Heart right ventricle (tissue), 16 donors: ENCODE results near the gene PLK5. TPM values are rescaled to one million over a fixed set of nuclear protein-coding genes. Genes with fewer than 3 reads are reported as not detected.

Experiments used
- ATAC-seq, 8 donors: fragments of 200-7000 bp; cut with Tn5 transposase; one replicate each; pipeline ENCODE4 v1.9.1; 2020; ENCODE audit warnings: mild to moderate bottlenecking in 8 of 8, moderate library complexity in 8 of 8, moderate number of reproducible peaks in 1 of 8
- DNase-seq, 2 donors: peaks; one replicate each; pipeline ENCODE4 v3.0.0-alpha.2; 2020
- H3K27ac ChIP-seq, 10 donors: fragments of 200-600 bp; sonication (generic) in 2 of 10; one replicate each; pipeline versions ENCODE4 v1.5.0 to v1.8.0; 2020 to 2022; ENCODE audit warnings: mild to moderate bottlenecking in 3 of 10
- H3K27me3 ChIP-seq, 7 donors: fragments of 200-600 bp; one replicate each; pipeline ENCODE4 v1.8.0; 2021 to 2022; ENCODE audit warnings: mild to moderate bottlenecking in 2 of 7
- H3K36me3 ChIP-seq, 9 donors: fragments of 200-600 bp; sonication (generic) in 1 of 9; one replicate each; pipeline versions ENCODE4 v1.5.0 to v1.8.0; 2020 to 2022; ENCODE audit warnings: mild to moderate bottlenecking in 2 of 9
- H3K4me1 ChIP-seq, 9 donors: fragments of 200-600 bp; sonication (generic) in 1 of 9; one replicate each; pipeline versions ENCODE4 v1.5.0 to v1.8.0; 2020 to 2022; ENCODE audit warnings: mild to moderate bottlenecking in 4 of 9
- H3K4me3 ChIP-seq, 10 donors: fragments of 200-600 bp; sonication (generic) in 2 of 10; one replicate each; pipeline versions ENCODE4 v1.5.0 to v1.8.0; 2020 to 2022; ENCODE audit warnings: mild to moderate bottlenecking in 7 of 10, moderate library complexity in 2 of 10
- H3K9me3 ChIP-seq, 11 donors: fragments of 200-600 bp in 10 of 11; sonication (generic) in 2 of 11; one replicate each; pipeline versions ENCODE4 v1.5.0 to v1.8.0; 2013 to 2022; ENCODE audit warnings: mild to moderate bottlenecking in 2 of 11, control low read depth in 1 of 11, moderate library complexity in 1 of 11
- CTCF ChIP-seq, 9 donors: fragments of 200-600 bp; sonication (generic) in 2 of 9; IDR thresholded peaks; one replicate each; pipeline versions ENCODE4 v1.5.0 to v1.8.0; 2021 to 2022; ENCODE audit warnings: antibody characterized with exemption in 9 of 9, mild to moderate bottlenecking in 5 of 9, moderate library complexity in 1 of 9
- WGBS, 2 donors: extraction: QIAGEN DNeasy Blood & Tissue Kit; methylation state at CpG; one replicate each; pipeline ENCODE4 v1.1.7; 2013; ENCODE audit warnings: inconsistent platforms in 1 of 2; 5-methylcytosine and 5-hydroxymethylcytosine counted together
- intact Hi-C, 10 donors: fragments of 100-400 bp; cut with DNase I; formaldehyde crosslinking; loops; one replicate each; pipeline versions ENCODE4 v1.11.1 to v1.14.2; 2022
- polyA plus RNA-seq, 2 donors: library from polyadenylated mRNA; stranded (reverse); fragments of 200-250 nt; gene quantifications; one replicate each; pipeline ENCODE4 v1.2.3, GENCODE V29; 2013
- total RNA-seq, 10 donors: library from RNA; stranded (reverse); fragmentation: NEBNext Ultra II Directional in 3 of 10; extraction: Animal tissue kit (Norgen Biotek cat#: 25700) in 3 of 10; gene quantifications; one replicate each; pipeline versions ENCODE4 v1.2.1 to v1.2.4, GENCODE V29; 2021 to 2023
- donor health status: Arrhythmogenic right ventricular cardiomyopathy.
- donor health status: ischemic (EF 13 %, LVEDD 7.1; RV severe dilation, severe dysfunction).
- donor health status: healthy with polysubstance abuse.
- donor health status: DM: no; HTN: yes; CAD: no.
- donor health status: DM: no; HTN: no; CAD: no.
- donor health status: ischemic (EF 25% LVEDD 6.9; RV normal size, moderate dysfunction).
- donor health status: ischemic (EF 25% LVEDD 5.7; RV mildly dilated, moderate dysfunction).
- donor health status: healthy.
- donor health status: DM: yes; HTN: yes; CAD: no.
- donor health status: Ischemic cardiomyopathy.
- donor health status: ischemic (EF 35%, LVEDD 5.7; RV mildly dilated, moderate dysfunction).
- donor health status: nonischemic (EF 11% LVEDD 7.7; RV severe dilation, severe dysfunction).
- donor health status: DM: yes; HTN: yes; CAD: no.
- donor health status: PGD.
- donor health status: ischemic (EF 29% LVEDD 5.4; RV normal size, mild dysfunction).
- donor health status: nonischemic (EF 23%, LVEDD 6.1; RV moderate dilation, normal function).

PLK5 gene
- total and polyA plus RNA-seq, 12 donors = 0.11 to 0.57 TPM; not detected in 10

GRCh38 chr19:1503089-1503924 is 20.6 kb upstream of the PLK5 start:
- DNase-seq = peak in 1 of 2 donors; percentile 64
- peaks cover 0 to 13% (median 0%) of the 10 kb centered on the region in 9 donors for H3K36me3 ChIP-seq
- peaks cover 0 to 33% (median 18%) of the 10 kb centered on the region in 7 donors for H3K27me3 ChIP-seq
- peak; percentile 59 to 86 (median 80) for TF ChIP-seq CTCF (IDR thresholded peaks at IDR 0.05)
- intact Hi-C loops = loop anchor here in 1 of 10 donors (10.0 kb wide), 1 partner anchor 229 kb away; the partner anchor contains the start of gene FAM174C
- H3K4me3 ChIP-seq = peak overlapping the region in 4 of 10 donors; percentile 1 to 18 (median 3)
- peaks cover 0 to 26% (median 10%) of the 10 kb centered on the region in 9 donors for H3K4me1 ChIP-seq
- peak in 3 of 8 donors; percentile 5 to 17 (median 16) for ATAC-seq
- WGBS, 2 donors = 6 to 8% methylated on average over 49 of the region's 49 CpGs
- H3K9me3 ChIP-seq = peaks cover 0 to under 1% (median 0%) of the 10 kb centered on the region in 11 donors
- no peak overlapping the region for H3K27ac ChIP-seq

- peaks cover 0 to 6% (median 0%) of the 10 kb centered on the region in 11 donors for H3K9me3 ChIP-seq
- intact Hi-C loops = loop anchor here in 1 of 10 donors (10.0 kb wide), 1 partner anchor 229 kb away; the partner anchor contains the start of gene FAM174C
- no peak overlapping the region for H3K27ac ChIP-seq
- H3K36me3 ChIP-seq = peaks cover 0 to 13% (median 0%) of the 10 kb centered on the region in 9 donors
- WGBS, 2 donors = 65 to 67% methylated on average over 23 of the region's 23 CpGs
- no peak for TF ChIP-seq CTCF (IDR thresholded peaks at IDR 0.05)
- H3K4me1 ChIP-seq = peaks cover 0 to 34% (median 13%) of the 10 kb centered on the region in 9 donors
- peaks cover 0 to 32% (median 18%) of the 10 kb centered on the region in 7 donors for H3K27me3 ChIP-seq
- DNase-seq (no peak), ATAC-seq (no peak)
- H3K4me3 ChIP-seq = no peak overlapping the region
These were observed 19.7 kb upstream of the PLK5 start for GRCh38 chr19:1503925-1504773.

GRCh38 chr19:1505012-1505411 is 18.9 kb upstream of the PLK5 start:
- Histone ChIP-seq H3K27ac (no peak overlapping the region), H3K27me3 (peaks cover 0 to 37% (median 18%) of the 10 kb centered on the region in 7 donors), H3K4me1 (peaks cover 0 to 38% (median 14%) of the 10 kb centered on the region in 9 donors), H3K9me3 (peaks cover 0 to 6% (median 0%) of the 10 kb centered on the region in 11 donors), H3K4me3 (no peak overlapping the region), H3K36me3 (peaks cover 0 to 13% (median 0%) of the 10 kb centered on the region in 9 donors)
- TF ChIP-seq CTCF (IDR thresholded peaks at IDR 0.05) = no peak
- no peak for DNase-seq
- WGBS, 2 donors = 81 to 86% methylated on average over 8 of the region's 8 CpGs
- intact Hi-C loops = loop anchor here in 1 of 10 donors (10.0 kb wide), 1 partner anchor 230 kb away; the partner anchor contains the start of gene FAM174C
- no peak for ATAC-seq
